Hematopoietic multipotent progenitor cell treated with erythropoietin and hydrocortisone succinate and interleukin-3 and kit ligand, for 6 days (in vitro differentiated cells): ENCODE results near the gene JADE2.
A peak's percentile ranks its signal among the peaks of the same experiment; 100 is the strongest.

Experiments
- DNase-seq: peaks from one replicate; pipeline ENCODE4 v3.0.0-alpha.2; 2015

Gene JADE2

DNA sequence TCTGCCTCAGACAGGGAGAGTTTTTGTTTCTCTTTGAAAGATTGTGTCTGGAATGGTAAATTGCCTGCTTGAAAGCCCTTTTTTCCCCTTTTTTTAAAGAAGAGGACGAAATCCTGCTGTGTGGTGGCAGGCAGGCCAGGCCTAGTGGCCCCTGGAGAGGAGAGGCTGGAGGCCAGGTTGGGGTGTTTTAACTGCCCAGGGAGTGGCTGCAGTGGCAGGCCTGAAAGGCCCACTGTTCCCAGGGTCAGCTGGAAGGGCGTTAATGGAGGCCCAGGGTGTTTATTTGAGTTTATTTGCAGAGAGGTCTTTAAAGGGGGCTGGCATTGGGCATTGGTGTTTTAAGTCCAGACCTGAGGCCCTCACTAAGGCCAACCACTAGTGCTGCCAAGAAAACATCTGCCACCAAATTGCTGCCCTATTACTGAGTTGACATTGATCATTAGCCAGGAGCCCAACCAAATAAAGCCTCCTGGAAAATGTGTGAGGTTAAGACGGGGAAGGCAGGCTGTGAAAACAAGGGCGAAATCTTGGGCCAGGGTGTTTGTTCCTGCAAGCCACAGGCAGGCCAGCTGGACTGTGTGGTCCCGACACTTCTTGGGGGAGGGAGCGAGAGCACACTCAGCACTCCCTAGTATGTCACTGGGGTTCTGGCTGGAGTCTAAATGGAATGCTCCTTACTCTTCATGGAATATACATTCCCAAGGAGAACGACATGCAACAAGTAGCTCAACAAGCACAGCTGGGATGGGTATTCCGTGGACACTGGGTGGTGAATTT lies 5.0 kb downstream of the JADE2 start:
- DNase-seq: no peak

DNA sequence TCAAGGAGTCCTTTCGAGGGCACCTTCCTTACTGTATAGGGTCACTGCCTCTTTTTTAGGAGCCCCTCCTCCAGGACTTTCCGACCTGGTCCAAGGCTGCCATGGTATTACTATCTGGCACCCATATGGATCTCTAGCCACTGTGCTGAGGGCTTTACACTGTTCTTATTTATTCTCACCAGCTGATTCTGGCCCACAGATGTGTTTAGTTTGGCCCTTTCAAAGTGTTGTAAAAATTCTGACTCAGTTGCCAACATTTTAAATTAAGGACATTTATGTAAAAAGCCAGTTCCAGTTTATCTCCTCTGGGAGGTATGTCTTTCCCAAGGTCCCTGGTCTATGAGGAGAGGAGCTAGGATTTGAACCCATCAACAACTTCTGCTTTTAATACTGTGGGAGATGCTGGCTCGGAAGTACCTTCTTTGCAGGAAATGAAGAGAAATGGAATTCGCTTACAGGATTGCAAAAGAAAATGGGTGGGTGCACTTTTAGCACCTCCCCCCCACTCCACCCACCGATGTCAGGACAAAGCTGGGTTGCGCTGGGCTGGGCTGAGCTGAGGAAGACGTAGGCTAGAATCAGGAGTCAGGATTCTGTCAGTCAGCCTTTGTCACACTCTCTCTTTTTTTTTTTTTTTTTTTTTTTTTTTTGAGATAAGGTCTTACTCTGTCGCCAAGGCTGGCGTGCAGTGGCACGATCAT lies 7.8 kb downstream of the JADE2 start:
- no peak for DNase-seq

DNA sequence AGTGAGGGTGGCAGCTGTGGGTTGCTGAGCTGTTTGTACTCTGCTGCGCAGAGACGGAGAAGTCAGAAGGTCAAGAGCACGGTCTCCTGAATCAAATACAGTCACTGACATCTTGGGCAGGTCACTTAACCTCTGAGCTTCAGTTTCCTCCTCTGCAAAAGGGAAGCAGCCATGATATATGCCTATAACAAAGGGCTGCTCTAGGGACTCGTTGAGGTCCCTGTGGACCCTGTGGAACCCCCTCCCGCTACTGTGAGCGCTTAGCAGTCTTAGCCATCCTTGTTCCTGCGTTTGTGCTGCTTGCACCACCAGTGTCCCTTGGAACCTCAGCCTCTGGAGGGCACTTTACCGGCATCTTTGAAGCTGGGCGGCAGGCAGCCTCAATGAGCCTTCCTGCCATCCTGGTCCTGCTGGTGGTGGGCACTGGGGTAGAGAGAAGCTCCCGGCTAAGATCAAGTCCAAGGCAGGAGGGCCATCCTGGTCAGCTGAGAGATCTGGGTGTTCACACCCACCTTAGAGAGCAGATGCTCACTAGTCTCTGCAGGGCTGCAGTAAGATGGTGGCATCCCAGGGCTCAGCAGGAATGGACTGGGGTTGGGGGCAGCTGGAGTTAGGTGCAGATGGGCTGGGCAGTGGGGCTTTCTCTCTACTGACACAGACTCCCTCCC lies 8.7 kb downstream of the JADE2 start:
- DNase-seq: no peak

DNA sequence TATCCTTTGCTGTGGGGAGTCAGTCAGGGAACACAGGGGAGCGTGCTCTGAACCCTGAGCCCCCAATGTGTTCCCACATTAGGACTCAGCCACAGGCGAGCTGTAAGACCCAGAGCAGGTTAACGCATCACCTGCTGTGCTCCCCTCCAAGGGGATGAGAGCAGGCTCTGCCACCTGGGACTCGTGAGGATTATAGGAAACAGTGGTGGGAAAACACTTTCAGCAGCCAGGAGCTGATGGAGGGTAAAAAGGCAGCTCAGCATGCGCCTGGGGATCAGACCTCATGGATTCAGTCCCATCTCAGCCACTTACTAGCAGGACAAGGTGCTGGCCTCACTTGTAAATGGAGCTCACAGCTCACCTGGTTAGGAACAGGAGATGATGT lies 9.2 kb downstream of the JADE2 start:
- DNase-seq: no peak

DNA sequence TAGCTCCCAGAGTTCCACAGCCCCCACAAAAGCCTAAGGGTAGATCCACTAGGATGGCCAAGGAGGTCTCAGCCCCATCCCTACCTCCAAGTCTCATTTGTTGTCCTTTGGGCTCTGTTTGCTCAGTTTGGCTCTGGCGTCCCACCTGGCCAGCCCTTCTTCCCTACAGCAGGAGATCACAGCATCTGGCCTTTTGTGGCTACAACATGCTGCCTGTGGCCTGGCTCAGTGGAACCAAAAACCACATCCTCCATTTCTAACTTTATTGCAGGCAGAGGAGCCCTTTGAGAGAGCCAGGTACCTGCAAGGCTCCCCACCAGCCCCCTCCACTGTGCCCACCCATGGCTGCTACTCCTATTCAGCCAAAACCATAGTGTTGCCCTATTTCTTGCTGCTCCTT lies 11.4 kb downstream of the JADE2 start:
- DNase-seq: no peak

DNA sequence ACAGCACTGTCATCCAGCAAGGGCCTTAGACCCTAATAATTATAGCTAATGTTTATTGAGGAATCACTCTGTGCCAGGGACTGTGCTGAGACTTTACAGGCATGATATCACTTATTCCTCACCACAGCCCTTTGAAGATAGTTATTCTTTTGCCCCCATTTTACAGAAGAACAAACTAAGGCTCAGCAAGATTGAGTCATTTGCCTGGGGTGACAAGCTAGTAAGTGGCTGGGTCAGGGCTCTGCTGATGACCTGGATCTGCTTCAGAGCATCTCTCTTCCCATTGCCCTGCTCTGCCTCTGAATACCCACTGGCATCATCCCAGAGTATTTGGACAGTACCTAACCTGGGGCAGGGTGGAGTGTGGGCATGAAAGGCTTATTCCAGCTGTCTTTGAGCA lies 11.8 kb downstream of the JADE2 start:
- no peak for DNase-seq

DNA sequence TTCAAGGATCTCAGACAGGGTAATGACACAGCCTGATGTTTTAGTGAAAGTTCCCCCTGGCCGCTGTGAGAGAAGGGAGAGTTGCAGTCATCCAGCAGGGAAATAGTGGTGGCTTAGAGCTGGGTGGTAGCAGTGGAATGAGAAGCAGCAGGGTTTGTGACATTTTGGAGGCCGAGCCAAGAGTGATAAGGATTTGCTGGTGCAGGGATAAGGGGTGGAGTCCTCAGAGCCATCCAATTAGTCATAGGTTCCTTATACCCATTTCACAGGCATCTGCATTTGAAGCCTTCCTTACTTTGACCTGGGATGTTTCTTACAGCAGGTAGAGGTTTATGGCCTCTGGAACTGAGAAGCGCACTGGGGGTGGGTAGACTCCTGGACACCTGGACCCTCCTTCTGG lies 12.8 kb downstream of the JADE2 start:
- DNase-seq: no peak

DNA sequence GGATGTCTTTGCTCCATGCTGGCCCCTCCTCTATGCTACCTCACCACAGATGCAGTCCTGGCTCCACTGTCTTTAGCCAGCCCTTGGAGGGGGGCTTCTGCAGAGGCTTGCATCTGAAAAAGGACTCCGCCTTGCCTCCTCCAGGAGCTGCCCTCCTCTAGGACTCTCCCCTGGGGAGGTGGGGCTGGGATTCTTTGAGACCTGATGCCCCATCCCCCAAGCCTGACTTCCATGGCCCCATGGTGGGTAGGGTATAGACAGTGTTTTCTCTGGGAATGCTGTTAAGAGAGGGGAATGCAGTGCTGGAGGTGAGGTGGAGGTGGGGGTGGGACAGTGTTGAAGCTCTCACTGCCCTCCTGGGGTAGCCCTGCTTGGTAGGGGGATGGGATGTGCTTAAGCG lies 14.3 kb downstream of the JADE2 start:
- DNase-seq: no peak

DNA sequence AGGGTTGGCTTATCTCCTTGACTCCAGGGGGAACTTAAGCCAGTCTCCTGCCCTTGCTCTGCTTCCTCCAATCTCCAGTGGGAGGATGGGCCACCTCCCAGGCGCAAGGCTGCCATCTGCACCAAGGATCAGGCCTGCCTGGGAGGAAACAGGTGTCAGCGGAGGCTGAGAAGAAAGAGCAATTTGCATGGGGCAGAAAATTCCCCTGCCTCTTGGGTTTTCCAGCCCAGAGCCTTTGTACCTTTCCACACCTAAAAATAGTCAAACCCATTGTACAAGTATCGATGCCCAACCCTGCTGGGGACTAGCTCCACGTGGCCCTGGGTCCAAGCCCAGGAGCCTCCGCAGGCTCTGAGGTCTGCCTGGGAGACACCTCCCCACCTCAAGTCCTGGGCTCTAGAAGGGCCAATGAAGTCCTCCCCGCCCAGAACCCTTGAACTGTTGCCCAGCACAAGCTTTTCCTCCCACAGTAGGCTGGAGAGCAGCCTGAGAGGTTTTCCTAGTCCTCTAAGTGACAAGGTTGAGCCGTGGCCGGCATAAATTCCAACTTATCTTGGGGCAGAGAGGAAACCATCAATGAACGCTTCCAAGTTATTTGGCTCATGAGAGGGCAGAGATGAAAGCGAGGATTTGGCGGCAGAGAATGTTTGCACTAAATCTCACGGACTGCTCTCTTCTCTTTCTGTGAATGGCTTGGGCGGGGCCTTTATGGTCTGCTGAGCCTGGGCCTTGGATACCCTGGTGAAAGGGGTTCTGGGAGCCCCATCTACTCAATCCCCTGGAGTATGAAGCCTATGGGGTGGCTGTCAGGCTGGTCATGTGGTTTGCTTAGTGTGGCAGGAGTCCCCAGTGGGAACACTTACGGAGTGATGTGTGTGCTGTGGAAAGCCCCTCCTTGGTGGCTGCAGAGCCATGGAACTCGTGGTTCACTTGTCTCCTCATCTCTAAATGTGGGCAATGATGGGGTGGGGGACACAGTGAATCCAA lies 15.6 kb downstream of the JADE2 start:
- DNase-seq: no peak

DNA sequence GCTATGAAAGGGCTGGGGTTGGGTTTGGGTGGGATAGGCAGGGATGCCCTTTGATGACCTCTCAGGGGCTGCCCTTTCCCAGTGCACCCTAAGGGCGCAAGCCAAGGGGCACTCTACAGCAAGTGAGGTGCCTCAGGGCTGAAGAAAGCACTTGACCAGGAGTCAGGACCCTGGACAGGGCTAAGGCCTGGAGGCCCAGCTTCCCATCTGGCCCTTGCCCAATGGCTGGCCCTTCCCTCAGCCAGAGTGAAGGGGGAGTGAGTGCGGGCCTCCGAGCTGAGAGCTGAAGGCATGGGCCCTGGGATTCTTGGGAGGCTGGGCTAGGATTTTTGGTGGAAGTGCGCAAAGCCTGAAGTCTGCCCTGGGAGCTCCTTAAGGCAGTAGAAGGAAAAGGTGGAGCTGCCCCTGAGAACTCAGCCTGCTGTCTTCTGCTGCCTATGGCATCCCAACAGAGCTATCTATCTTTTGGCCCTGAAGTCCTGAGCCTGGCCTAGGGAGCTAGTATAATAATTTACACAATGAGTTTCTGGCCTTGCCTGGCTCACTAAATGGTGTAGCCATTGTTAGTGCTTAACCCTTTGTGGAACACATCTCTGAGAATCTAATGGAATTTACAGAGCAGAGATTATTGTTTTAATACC lies 16.4 kb downstream of the JADE2 start:
- peak; percentile 61 for DNase-seq

DNA sequence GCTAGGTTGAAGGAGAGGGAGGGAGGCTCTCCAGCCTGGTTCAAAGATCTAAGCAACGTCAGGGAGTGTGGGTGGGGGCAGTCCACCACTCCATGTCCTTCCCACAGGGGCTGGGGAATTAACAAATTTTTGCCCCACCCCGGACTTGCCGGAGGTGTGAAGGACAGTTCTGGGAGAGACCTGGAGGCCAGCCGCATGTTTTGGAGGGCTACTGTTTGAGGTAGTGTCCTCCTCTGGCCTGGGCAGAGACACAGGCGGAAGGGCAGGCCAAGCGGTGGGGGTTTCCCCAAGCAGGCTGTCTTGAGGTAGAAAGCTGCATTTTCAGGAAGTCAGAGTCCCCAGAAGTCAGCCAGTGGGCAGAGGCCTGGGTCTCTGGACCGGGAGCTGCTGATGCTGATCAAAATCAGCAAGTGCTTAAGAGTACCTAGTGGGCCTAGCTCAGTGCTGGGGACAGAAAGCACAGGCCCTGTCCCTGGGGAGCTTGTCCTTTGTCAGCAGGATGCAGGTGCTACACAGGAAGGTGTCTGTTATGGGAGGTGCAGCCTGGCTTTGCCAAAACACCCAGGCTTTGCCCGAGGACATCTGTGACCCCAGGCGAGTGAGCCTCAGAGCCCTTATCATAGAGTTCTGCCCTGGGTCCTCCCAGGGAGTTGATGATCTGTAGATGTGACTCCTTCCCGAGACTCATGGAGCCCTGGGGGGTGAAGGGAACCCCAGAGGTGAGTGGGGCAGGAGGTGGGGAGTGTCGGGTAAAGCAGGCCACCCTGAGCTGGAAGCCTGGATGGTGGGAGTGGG lies 18.5 kb downstream of the JADE2 start:
- peak; percentile 45 for DNase-seq

DNA sequence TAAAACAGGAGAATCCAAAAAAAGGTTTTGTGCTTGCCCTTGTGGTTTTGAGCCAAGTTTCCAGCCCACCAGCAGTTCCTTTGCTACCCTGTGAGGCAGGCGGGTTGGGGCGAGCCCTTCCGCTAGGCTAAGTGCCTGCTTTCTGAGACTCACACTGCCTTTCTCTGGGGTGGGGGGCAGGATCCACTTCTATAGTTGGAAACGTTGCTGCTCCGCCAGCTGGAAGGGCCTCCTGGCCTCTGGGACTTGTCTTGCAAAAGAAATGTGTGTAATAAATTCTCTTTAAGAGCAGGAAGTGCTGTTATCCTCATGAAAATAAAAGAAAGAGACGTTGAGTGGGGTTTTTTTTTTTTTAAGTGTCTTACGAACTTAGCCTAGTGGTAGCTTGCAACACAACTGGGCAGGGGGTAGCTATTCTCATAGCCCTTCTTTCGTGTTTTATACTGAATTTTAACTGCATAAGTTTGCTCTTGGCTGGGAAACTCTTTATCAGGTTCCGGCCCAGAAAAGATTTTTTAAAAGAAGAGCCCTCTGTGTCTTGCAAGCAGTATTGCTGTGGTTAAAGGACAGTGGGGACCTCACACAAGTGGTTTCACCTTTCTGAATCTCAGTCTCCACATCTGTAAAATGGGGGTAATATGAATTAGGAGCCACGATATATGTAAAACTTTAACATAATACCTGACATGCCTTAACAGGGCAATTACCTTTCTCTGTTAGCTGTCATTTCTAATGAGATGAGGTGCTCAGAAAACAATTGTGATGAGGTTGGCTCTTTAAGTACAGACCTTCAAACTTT lies 19.8 kb downstream of the JADE2 start:
- peak; percentile 54 for DNase-seq

DNA sequence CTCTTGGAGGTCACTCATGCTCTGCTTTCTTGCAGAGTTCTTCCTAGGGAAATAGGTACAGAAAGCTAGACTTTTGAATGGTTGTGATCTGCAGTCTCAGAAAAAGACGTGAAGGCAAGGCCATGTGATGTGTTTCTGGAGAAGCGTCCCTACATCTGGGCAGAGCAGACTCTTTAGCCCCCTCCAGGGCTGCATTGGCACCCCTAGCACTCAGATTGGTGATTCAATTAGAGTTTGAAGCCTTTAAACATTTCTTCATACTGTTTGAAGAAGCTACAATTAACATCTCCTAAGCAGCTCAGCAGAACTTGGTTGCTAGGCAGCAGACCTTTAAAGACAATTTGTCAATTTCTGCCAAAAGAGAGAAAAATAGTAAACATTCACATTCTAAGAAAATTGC lies 21.6 kb downstream of the JADE2 start:
- no peak for DNase-seq

DNA sequence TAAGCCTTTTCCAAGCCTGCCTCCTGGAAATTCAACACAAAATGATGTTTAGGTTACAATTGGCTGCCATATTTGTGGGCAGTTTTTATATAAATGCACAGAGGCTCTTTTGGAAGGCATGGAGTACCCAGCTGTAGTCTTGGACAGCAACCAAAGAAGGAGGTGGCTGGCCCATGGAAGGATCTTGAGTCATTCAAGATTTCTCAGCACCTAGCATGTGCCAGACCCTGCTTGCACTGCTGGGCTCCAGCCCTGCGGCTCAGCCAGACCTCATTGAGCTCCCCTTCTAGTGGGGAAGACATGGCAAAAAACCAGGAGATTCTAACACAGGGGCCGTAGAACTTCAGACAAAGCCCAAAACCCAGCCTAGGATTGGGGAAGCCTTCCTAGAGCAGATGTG lies 22.1 kb downstream of the JADE2 start:
- DNase-seq: no peak

DNA sequence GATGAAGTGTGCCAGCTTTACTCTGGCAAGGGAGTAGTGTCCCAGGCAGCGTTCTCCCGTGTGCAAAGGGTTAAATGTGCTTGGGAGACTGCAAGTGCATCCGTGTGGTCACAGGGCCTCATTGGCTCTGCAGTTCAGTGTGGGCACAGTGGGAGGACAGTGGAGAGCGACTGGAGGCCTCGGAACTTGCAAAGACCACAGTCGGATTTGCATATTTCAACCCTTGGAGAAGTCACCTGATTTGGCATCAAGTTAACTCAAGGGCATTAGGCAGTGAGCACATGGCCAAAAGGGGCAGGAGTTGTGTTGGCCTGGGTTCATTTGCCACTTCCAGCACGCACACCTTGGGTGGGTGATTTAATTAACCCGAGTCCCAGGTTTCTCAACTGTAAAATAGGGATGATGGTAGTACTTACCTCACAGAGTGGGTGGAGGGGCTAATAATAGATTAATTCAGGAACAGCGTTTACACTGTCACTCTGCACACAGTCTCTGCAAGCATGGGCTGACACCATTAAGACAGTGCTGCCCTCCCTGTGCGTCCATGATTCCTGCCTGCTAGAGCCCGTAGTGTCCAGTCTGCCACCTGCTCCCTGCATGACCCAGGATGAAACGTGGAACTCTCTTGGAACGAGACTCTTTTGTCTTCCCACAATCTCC lies 22.7 kb downstream of the JADE2 start:
- DNase-seq: no peak

DNA sequence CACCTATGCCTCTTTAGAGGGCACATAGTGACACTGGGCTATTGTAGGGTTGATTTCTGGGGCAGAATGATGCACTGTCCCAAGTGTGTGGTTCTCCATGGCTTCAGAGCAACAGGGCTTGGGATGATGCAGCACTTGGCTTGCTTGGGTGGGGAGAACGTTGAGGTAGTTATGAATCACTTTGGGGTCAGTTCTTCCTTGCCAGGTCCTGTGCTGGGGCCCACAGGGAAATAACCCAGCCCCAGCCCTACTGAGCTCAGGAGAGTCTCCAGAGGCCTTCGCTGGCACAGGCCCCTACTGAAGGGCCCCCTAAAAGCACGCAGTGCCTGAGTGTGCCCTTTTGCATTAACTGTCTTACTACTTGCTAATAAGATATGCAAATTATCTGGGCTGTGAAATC lies 24.2 kb downstream of the JADE2 start:
- DNase-seq: no peak

DNA sequence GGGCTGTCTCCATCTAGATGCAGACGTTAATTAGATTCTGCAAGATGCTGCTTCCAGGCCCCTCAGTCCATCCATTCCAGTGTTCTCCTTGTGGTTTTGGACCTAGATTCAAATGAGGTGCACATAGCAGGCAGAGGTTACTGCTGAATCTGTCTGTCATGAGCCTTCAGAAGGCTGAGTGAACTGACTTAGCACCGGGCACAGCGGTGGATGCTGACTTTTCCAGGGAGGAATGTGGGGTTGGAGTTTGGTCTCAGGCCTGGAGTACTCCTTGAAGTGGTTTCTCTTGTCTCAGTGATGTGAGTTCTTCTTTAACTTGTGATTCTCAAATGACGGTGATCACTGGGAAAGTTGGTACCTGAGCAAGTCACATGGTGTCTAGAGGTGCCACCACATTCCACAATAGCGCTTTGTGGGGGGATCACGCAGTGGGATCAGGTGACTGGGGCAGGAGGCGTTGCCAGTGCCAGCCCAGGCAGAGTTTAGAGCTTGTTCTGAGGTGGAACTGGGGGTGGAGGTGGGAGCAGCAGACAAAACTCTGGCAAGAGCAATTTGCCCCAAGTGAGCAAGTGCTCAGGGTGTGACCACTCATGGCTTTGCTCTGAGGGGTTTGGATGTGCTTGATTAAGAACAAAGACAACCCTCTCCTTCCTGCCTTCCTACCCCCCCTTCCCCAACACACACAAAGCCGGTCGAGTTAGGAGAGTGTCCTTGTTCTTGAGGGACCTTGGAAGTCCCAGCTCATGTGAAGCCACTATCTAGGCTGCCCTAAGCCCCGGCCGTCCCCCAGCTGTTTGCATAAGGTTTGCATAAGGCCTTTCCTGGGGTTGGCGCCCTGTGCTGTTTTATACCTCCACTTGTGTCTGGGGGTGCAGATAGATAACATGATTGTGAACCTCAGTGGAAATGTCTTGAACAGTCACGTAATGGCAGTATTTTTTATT lies 25.1 kb downstream of the JADE2 start:
- DNase-seq: peak; percentile 64

DNA sequence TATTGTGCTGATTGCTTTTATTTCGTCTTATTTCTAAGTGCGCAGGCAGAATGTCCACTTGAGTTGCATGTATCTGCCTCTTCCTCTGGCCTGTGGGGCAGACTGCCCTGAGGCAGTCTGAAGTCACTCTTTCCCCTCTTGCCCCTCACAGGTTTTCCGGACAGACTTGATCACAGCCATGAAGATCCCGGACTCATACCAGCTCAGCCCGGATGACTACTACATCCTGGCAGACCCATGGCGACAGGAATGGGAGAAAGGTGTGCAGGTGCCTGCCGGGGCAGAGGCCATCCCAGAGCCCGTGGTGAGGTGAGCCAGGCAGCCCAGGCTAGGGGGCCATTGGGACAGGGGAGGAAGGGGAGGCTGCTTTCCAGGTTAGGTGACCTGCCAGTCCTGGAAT lies 26.4 kb downstream of the JADE2 start:
- no peak for DNase-seq

DNA sequence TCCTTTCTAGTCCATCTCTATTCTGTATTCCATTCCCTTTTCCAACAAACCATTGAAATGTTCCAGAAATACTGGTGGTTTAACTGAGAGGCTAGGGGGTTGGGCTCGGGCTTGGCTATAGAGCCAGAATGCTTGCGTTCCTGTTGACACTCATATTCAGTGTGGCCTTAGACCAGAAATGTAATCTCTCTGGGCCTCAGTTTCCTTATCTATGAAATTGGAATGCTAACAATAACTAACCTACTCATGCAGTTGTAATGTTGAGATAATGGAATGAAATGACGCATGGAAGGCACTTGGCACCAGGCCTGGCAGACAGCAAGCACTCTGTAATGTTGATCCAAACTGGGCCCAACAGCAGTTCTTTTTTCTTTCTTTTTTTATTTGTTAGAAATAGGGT lies 26.8 kb downstream of the JADE2 start:
- DNase-seq: peak; percentile 84
